Gastrocnemius medialis (tissue), 4 donors: Measurements from ENCODE around the gene PTPRM. TPM values are rescaled to one million over a fixed set of nuclear protein-coding genes. Genes with fewer than 3 reads are reported as not detected.

Experiments
- ATAC-seq, 2 donors: fragments of 150-250 bp; one replicate each; pipeline ENCODE4 v1.9.1; 2016
- DNase-seq, 2 donors: peaks; one replicate each; pipeline ENCODE4 v3.0.0-alpha.2; 2019
- H3K27ac ChIP-seq, 4 donors: fragments of 200-600 bp; sonication (generic); 1 replicate in 1 of 4; 2 replicates in 3 of 4; pipeline ENCODE4 v1.5.1; 2016 to 2018; ENCODE audit warnings: mild to moderate bottlenecking in 2 of 4, moderate library complexity in 1 of 4
- H3K27me3 ChIP-seq, 3 donors: fragments of 200-600 bp; sonication (generic) in 2 of 3; 1 replicate in 1 of 3; 2 replicates in 2 of 3; pipeline versions ENCODE4 v1.5.1 to v1.6.0; 2016 to 2019; ENCODE audit warnings: mild to moderate bottlenecking in 1 of 3, moderate library complexity in 1 of 3
- H3K36me3 ChIP-seq, 2 donors: fragments of 200-600 bp; sonication (generic) in 1 of 2; one replicate each; pipeline ENCODE4 v1.5.1; 2017 to 2018
- H3K4me1 ChIP-seq, 2 donors: fragments of 200-600 bp; sonication (generic) in 1 of 2; one replicate each; pipeline ENCODE4 v1.5.1; 2016 to 2017; ENCODE audit warnings: mild to moderate bottlenecking in 2 of 2
- H3K4me3 ChIP-seq, 4 donors: fragments of 200-600 bp; sonication (generic) in 3 of 4; 1 replicate in 1 of 4; 2 replicates in 3 of 4; pipeline ENCODE4 v1.5.1; 2016 to 2019; ENCODE audit warnings: mild to moderate bottlenecking in 2 of 4
- H3K9me3 ChIP-seq, 3 donors: fragments of 200-600 bp; sonication (generic) in 2 of 3; 1 replicate in 1 of 3; 2 replicates in 2 of 3; pipeline ENCODE4 v1.5.1; 2016 to 2019
- CTCF ChIP-seq, 5 experiments: fragments of 450-650 bp in 3 of 5; fragments of 200-600 bp in 2 of 5; sonication (generic) in 2 of 5; IDR thresholded peaks in 4 of 5; conservative IDR thresholded peaks in 1 of 5; 1 replicate in 4 of 5; 2 replicates in 1 of 5; pipeline ENCODE4 v1.5.1; 2016 to 2019; ENCODE audit warnings: antibody characterized with exemption in 5 of 5, mild to moderate bottlenecking in 3 of 5, moderate library complexity in 3 of 5
- POLR2A ChIP-seq, 2 donors: fragments of 450-650 bp; IDR thresholded peaks; one replicate each; pipeline ENCODE4 v1.6.1; 2017; ENCODE audit warnings: antibody characterized with exemption in 2 of 2, mild to moderate bottlenecking in 2 of 2, moderate library complexity in 2 of 2
- in situ Hi-C, 4 donors: fragments of 200-750 bp; cut with MboI; loops; one replicate each; pipeline versions ENCODE4 v1.15.0 to v1.8.0; 2017; ENCODE audit warnings: low sequenced_read_pairs in 4 of 4
- intact Hi-C: fragments of 100-400 bp; cut with DNase I; formaldehyde crosslinking; loops from one replicate; pipeline ENCODE4 v1.15.1; 2023; ENCODE audit warnings: low total_unique reads
- total RNA-seq, 4 donors: library from RNA; depleted of rRNA; stranded (reverse); fragments of >200 nt; gene quantifications; one replicate each; pipeline versions ENCODE4 v1.1.0 to v1.2.3, GENCODE V29; 2016

The PTPRM gene
- total RNA-seq, 4 donors from 2014 or later: 52.6 to 79.3 (median 63.8) TPM

- H3K36me3 ChIP-seq: no peaks in the 10 kb centered on the region
- in situ Hi-C loops: no loop called here
- DNase-seq: no peak
- no peaks in the 10 kb centered on the region for H3K27me3 ChIP-seq
- peaks cover 46 to 55% of the 10 kb centered on the region in 2 donors for H3K4me1 ChIP-seq
- intact Hi-C loops: no loop called here
- no peak for ATAC-seq
- no peak overlapping the region for H3K4me3 ChIP-seq
- no peak overlapping the region for H3K27ac ChIP-seq
- no peak for TF ChIP-seq POLR2A (IDR thresholded peaks at IDR 0.05)
- no peak for TF ChIP-seq CTCF (IDR thresholded peaks at IDR 0.05 in 4 of 5, conservative IDR thresholded peaks at IDR 0.05 in 1 of 5)
- no peaks in the 10 kb centered on the region for H3K9me3 ChIP-seq
Observed at GRCh38 chr18:7629416-7629815, 62.3 kb downstream of the PTPRM start.

- no peak for ATAC-seq
- H3K4me1 ChIP-seq: peaks cover 41 to 48% of the 10 kb centered on the region in 2 donors
- TF ChIP-seq POLR2A (IDR thresholded peaks at IDR 0.05) (no peak), CTCF (IDR thresholded peaks at IDR 0.05 in 4 of 5, conservative IDR thresholded peaks at IDR 0.05 in 1 of 5) (no peak)
- H3K4me3 ChIP-seq: no peak overlapping the region
- H3K27me3 ChIP-seq: no peaks in the 10 kb centered on the region
- no peak overlapping the region for H3K27ac ChIP-seq
- no peaks in the 10 kb centered on the region for H3K9me3 ChIP-seq
- intact Hi-C loops: no loop called here
- in situ Hi-C loops: no loop called here
- no peaks in the 10 kb centered on the region for H3K36me3 ChIP-seq
- no peak for DNase-seq
Observed at GRCh38 chr18:7630731-7631442, 63.8 kb downstream of the PTPRM start.

DNA sequence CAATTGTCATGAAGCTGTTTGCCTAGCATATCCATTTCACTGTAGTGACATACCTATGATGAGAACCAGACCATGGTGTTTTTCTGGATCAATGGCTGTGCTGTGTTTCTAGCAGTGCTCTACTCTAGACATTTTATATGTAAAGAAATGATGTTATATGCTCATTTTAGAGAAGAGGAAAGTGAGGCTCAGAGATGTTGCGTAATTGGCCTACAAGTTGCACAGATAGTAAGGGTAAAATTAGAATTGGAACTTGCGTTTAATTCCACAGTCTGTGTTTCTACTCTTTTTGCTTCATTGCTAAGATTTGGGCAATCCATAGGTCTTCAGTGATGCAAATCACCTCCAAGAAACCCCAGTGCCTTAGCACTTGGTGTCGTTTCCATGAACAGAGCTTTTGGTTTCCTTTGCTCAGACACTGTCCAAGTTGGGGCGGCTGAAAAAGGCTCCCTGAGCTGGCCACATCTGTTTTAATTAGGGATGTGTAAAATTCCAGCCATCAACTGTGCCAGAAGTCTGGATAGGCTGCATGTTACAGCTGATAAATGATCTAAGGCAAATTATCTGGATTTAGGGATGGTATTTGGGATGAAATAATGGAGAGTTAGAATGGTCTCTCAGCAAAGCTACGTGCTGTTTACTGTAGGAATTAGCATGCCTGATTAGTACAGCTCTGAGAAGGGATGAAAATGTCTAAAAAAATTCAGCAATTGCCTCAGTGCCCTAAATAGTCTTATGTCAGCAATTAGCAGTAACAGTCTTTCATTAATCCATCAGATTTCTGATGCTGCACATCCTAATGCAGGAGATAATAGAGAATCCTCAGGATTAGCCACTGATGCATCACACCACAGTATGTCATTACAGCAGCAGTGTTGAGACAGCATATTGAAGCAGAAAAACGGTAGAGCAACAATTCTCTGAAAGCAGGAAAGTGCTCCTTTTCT is 65.3 kb downstream of the PTPRM start:
- Histone ChIP-seq H3K27me3 (no peaks in the 10 kb centered on the region), H3K4me1 (peaks cover 32 to 40% of the 10 kb centered on the region in 2 donors), H3K9me3 (no peaks in the 10 kb centered on the region), H3K27ac (no peak overlapping the region), H3K36me3 (no peaks in the 10 kb centered on the region), H3K4me3 (no peak overlapping the region)
- ATAC-seq: no peak
- DNase-seq: no peak
- in situ Hi-C loops: no loop called here
- TF ChIP-seq CTCF (IDR thresholded peaks at IDR 0.05 in 4 of 5, conservative IDR thresholded peaks at IDR 0.05 in 1 of 5) (no peak), POLR2A (IDR thresholded peaks at IDR 0.05) (no peak)
- intact Hi-C loops: no loop called here

DNA sequence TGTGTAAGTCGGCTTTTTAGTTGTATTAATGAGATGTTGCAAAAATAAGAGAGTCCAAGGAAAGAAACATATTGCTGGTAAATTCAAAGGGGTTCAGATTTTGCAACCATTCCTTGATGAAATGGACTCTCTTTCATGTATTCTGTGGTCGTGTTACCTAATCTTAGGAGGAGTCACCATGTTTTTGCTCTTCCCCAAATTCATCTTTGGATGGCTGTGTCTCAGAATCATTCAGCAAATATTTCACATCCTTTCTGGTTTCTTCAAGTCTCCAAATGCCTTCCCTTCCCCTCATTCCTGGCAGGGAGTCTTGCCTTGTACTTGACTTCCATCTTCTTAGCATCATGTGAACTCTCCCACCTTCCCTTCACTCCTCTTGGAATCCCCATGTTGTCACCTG is 66.1 kb downstream of the PTPRM start:
- no peak for TF ChIP-seq CTCF (IDR thresholded peaks at IDR 0.05 in 4 of 5, conservative IDR thresholded peaks at IDR 0.05 in 1 of 5)
- no peak for TF ChIP-seq POLR2A (IDR thresholded peaks at IDR 0.05)
- H3K9me3 ChIP-seq: no peaks in the 10 kb centered on the region
- H3K27me3 ChIP-seq: no peaks in the 10 kb centered on the region
- no peaks in the 10 kb centered on the region for H3K36me3 ChIP-seq
- intact Hi-C loops: no loop called here
- in situ Hi-C loops: no loop called here
- ATAC-seq: no peak
- DNase-seq: no peak
- H3K4me1 ChIP-seq: peaks cover 31 to 41% of the 10 kb centered on the region in 2 donors
- H3K4me3 ChIP-seq: no peak overlapping the region
- H3K27ac ChIP-seq: no peak overlapping the region
